ENCODE measurements around the gene RETREG2.

DNA sequence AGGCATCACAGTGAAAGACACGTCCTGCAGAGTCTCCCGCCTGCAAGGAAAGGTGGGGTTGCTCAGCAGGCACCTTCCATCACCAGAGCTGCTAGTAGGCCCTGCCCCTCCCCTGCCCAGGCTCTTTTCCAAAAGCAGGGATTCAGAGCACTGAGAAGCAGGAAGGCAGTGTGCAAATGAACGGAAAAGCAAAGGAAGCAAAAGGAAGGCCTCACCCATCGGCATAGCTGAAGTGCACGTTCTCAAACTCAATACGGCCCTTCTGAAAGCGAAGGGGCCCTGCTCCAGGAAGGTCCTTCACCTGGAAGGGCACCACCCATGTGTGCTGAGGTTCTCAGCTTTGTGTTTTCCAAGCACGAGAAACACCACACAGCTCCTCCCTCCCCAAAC, 34.9 kb downstream of the RETREG2 start:
- TF ChIP-seq TAF1 (IDR thresholded peaks at IDR 0.05; ENCODE audit: low read depth, low read length) (no peak), POLR2A (IDR thresholded peaks at IDR 0.05; ENCODE audit: low read depth, low read length) (no peak)
